Smooth muscle cell (in vitro differentiated cells): ENCODE measurements around the gene CNGB1. TPM values are rescaled to one million over a fixed set of nuclear protein-coding genes. Genes with fewer than 3 reads are reported as not detected.
A peak's percentile ranks its signal among the peaks of the same experiment; 100 is the strongest.
"Not testable (repeated sequence)": the region's sequence is repeated elsewhere in the genome, so short reads cannot be mapped to it uniquely, and the experiment has no call there.

Source experiments
- DNase-seq: peaks from one replicate; lab custom pipeline; 2025; ENCODE audit not compliant: unreplicated experiment; lab: John Stamatoyannopoulos, UW
- H2AFZ ChIP-seq: fragments of 200-600 bp; sonication (generic); 2 replicates; pipeline ENCODE4 v1.6.0; 2016; ENCODE audit warnings: antibody characterized with exemption, low read depth, mild to moderate bottlenecking
- H3F3A ChIP-seq: fragments of 200-600 bp; sonication (generic); 2 replicates; pipeline ENCODE4 v1.6.0; 2017; ENCODE audit warnings: antibody characterized with exemption, low read depth
- H3K27ac ChIP-seq: fragments of 200-600 bp; sonication (generic); 2 replicates; pipeline ENCODE4 v1.5.1; 2016; ENCODE audit warnings: low read depth, mild to moderate bottlenecking
- H3K27me3 ChIP-seq: fragments of 200-600 bp; sonication (generic); 2 replicates; pipeline ENCODE4 v1.6.1; 2016; ENCODE audit warnings: low read depth, mild to moderate bottlenecking
- H3K36me3 ChIP-seq: fragments of 200-600 bp; sonication (generic); 2 replicates; pipeline ENCODE4 v1.5.1; 2016; ENCODE audit warnings: low read depth
- H3K4me1 ChIP-seq: fragments of 200-600 bp; sonication (generic); 2 replicates; pipeline ENCODE4 v1.5.1; 2016; ENCODE audit warnings: low read depth
- H3K4me2 ChIP-seq: fragments of 200-600 bp; sonication (generic); 2 replicates; pipeline ENCODE4 v1.6.0; 2016; ENCODE audit warnings: mild to moderate bottlenecking
- H3K4me3 ChIP-seq: fragments of 200-600 bp; sonication (generic); 2 replicates; pipeline ENCODE4 v1.5.1; 2016; ENCODE audit warnings: mild to moderate bottlenecking
- H3K79me2 ChIP-seq: fragments of 200-600 bp; sonication (generic); 2 replicates; pipeline ENCODE4 v1.6.0; 2016; ENCODE audit warnings: low read depth, mild to moderate bottlenecking
- H3K9ac ChIP-seq: fragments of 200-600 bp; sonication (generic); 2 replicates; pipeline ENCODE4 v1.6.0; 2016; ENCODE audit warnings: low read depth
- H3K9me3 ChIP-seq: fragments of 200-600 bp; sonication (generic); replicated peaks from 2 replicates; pipeline ENCODE4 v1.5.1; 2016; ENCODE audit warnings: low read depth
- H4K20me1 ChIP-seq: fragments of 200-600 bp; sonication (generic); 2 replicates; pipeline ENCODE4 v1.6.0; 2016; ENCODE audit warnings: low read depth
- WGBS: methylation state at CpG from one replicate; pipeline ENCODE4 v1.1.7; 2016; ENCODE audit warnings: low lambda C conversion rate; 5-methylcytosine and 5-hydroxymethylcytosine counted together
- polyA plus RNA-seq: library from polyadenylated mRNA; unstranded; fragments of >200 nt; fragmentation: Nextera tagmentation; extraction: Ambion mirVana; gene quantifications from 2 replicates; pipeline ENCODE4 v1.2.1, GENCODE V29; 2016
- total RNA-seq: library from RNA; depleted of rRNA; stranded (reverse); fragments of >200 nt; gene quantifications from 2 replicates; pipeline ENCODE4 v1.2.3, GENCODE V29; 2014
- TF ChIP-seq, protein P1 (sequence below): fragments of 200-600 bp; sonication (generic); IDR thresholded peaks from 2 replicates; pipeline ENCODE4 v1.5.1; 2017; ENCODE audit warnings: borderline replicate concordance, mild to moderate bottlenecking, antibody characterized with exemption; ENCODE audit not compliant: insufficient read depth, poor library complexity, severe bottlenecking

CNGB1 gene
- total and polyA plus RNA-seq, 2 experiments from 2014 or later = not detected

DNA sequence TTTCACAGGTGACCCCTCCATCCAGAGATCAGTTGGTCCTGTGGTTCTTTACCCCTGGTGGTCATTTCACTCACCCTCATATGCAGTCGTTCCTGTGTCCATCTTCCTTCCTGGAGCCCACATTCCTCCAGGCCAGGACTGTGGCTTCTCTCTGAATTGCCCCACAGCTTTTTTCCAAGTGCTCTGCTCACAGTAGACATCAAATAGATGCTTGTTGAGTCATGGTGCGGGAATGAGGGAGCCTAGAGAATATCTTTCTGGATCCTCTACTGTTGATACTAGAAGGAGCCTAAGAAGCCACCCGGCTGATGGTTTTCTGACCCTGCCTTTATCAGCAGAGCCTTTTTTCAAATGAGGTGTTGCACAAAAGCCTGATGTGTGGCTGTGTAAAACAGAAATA is 40.7 kb upstream of the CNGB1 start:
- H3K4me2 ChIP-seq = peak overlapping the region; percentile 33
- H3K9me3 ChIP-seq = no peaks in the 10 kb centered on the region
- no peak overlapping the region for H2AFZ ChIP-seq
- peaks cover 8% of the 10 kb centered on the region for H3F3A ChIP-seq
- WGBS = 8% methylated on average over 3 of the region's 3 CpGs
- H3K9ac ChIP-seq = no peak overlapping the region
- H3K79me2 ChIP-seq = peaks cover 3% of the 10 kb centered on the region
- TF ChIP-seq, protein P1, sequence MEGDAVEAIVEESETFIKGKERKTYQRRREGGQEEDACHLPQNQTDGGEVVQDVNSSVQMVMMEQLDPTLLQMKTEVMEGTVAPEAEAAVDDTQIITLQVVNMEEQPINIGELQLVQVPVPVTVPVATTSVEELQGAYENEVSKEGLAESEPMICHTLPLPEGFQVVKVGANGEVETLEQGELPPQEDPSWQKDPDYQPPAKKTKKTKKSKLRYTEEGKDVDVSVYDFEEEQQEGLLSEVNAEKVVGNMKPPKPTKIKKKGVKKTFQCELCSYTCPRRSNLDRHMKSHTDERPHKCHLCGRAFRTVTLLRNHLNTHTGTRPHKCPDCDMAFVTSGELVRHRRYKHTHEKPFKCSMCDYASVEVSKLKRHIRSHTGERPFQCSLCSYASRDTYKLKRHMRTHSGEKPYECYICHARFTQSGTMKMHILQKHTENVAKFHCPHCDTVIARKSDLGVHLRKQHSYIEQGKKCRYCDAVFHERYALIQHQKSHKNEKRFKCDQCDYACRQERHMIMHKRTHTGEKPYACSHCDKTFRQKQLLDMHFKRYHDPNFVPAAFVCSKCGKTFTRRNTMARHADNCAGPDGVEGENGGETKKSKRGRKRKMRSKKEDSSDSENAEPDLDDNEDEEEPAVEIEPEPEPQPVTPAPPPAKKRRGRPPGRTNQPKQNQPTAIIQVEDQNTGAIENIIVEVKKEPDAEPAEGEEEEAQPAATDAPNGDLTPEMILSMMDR = no peak
- no peak for DNase-seq
- H3K27ac ChIP-seq = peak overlapping the region; percentile 58
- peaks cover 14% of the 10 kb centered on the region for H3K4me1 ChIP-seq
- H3K36me3 ChIP-seq = no peaks in the 10 kb centered on the region
- H4K20me1 ChIP-seq = peaks cover 26% of the 10 kb centered on the region
- H3K4me3 ChIP-seq = no peak overlapping the region
- no peaks in the 10 kb centered on the region for H3K27me3 ChIP-seq

DNA sequence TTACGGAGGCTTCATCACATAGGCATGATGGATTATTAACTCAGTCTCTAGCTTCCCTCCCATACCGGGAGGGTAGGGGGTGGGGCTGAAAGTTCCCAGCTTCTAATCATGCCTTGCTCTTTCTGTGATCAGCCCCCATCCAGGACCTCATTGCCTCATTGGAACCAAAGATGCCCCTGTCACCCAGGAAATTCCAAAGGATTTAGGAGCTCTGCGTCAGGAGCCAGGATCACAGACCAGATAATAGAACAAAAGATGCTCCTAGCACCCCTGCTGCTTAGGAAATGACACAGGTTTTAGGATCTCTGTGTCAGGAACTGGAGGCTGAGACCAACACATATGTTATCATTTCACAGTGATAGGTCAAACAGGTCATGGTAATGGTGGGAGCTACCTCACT is 40.0 kb upstream of the CNGB1 start:
- Histone ChIP-seq H3K36me3 (no peaks in the 10 kb centered on the region), H3K4me3 (no peak overlapping the region), H3K4me2 (no peak overlapping the region), H2AFZ (no peak overlapping the region), H3K27me3 (no peaks in the 10 kb centered on the region), H3K27ac (no peak overlapping the region), H4K20me1 (peaks cover 26% of the 10 kb centered on the region), H3K9ac (no peak overlapping the region), H3K9me3 (no peaks in the 10 kb centered on the region), H3F3A (peaks cover 8% of the 10 kb centered on the region), H3K79me2 (peaks cover 3% of the 10 kb centered on the region), H3K4me1 (peaks cover 14% of the 10 kb centered on the region)
- no peak for DNase-seq
- WGBS = 63% methylated on average over 3 of the region's 3 CpGs
- TF ChIP-seq, protein P1 = no peak

DNA sequence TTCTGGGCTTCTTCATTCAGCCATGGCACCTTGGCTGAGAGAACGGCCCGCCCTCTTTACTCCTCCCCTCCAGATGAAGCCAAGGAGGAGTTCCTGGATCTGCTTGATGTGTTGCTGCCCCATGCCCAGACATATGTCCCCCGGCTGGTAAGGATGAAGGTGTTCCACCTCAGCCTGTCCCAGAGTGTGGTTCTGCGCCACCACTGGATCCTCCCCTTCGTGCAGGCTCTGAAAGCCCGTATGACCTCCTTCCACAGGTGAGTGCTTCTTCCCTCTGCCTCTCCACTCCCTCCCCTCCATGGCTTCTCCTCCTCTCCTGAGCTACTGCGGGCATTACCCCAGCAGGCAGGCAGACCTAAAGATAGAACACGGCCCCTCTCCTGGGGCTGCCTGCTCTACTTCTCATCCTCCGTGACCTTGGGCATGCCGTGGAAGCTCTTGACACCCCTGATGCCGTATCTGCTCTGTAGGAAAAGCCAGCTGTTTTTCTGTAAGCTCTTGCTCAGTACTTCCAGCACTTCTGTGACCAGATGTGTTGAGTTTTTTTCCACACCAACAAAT is 39.0 kb upstream of the CNGB1 start:
- H3K4me3 ChIP-seq = no peak overlapping the region
- H3K4me2 ChIP-seq = no peak overlapping the region
- no peak overlapping the region for H2AFZ ChIP-seq
- H3K36me3 ChIP-seq = no peaks in the 10 kb centered on the region
- H4K20me1 ChIP-seq = peaks cover 26% of the 10 kb centered on the region
- no peaks in the 10 kb centered on the region for H3K27me3 ChIP-seq
- DNase-seq = no peak
- H3K27ac ChIP-seq = no peak overlapping the region
- 85% methylated on average over 11 of the region's 11 CpGs for WGBS
- TF ChIP-seq, protein P1 = no peak
- no peaks in the 10 kb centered on the region for H3K9me3 ChIP-seq
- peaks cover 14% of the 10 kb centered on the region for H3K4me1 ChIP-seq
- peaks cover 8% of the 10 kb centered on the region for H3F3A ChIP-seq
- H3K79me2 ChIP-seq = peaks cover 3% of the 10 kb centered on the region
- H3K9ac ChIP-seq = no peak overlapping the region

DNA sequence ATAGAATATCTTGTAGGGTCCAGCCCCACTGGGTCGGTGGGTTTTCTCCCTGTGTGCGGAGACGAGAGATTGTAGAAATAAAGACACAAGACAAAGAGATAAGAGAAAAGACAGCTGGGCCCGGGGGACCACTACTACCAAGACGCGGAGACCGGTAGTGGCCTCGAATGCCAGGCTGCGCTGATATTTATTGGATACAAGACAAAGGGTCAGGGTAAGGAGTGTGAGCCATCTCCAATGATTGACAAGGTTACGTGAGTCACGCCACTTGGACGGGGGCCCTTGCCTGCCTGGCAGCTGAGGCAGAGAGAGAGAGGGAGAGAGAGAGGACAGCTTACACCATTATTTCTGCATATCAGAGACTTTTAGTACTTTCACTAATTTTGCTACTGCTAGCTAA is 33.8 kb upstream of the CNGB1 start:
- DNase-seq, H4K20me1 ChIP-seq, H3F3A ChIP-seq, H3K27me3 ChIP-seq, H3K36me3 ChIP-seq, H3K9ac ChIP-seq, H3K27ac ChIP-seq, H3K4me3 ChIP-seq, H3K4me1 ChIP-seq, H2AFZ ChIP-seq, H3K79me2 ChIP-seq, H3K4me2 ChIP-seq, H3K9me3 ChIP-seq: not testable (repeated sequence)
- 95% methylated on average over 12 of the region's 12 CpGs for WGBS
